HCT116 (cell line): ENCODE results near the gene VPS45. TPM values are rescaled to one million over a fixed set of nuclear protein-coding genes. Genes with fewer than 3 reads are reported as not detected.

Experiments
- ATAC-seq: fragments of 200-7000 bp; cut with Tn5 transposase; 2 replicates; pipeline ENCODE4 v1.9.1; 2020; ENCODE audit warnings: mild to moderate bottlenecking, moderate library complexity
- BruUV-seq: library from RNA; stranded (reverse); fragments of 400-500 nt; replicated peaks from 2 replicates; lab custom pipeline; 2021; lab: Mats Ljungman, UMichigan
- CTCF ChIA-PET: fragments of 300-600 bp; sonication (Branson Sonifier 250); formaldehyde crosslinking; loops from one replicate; lab custom pipeline; 2021; ENCODE audit warnings: antibody characterized with exemption; lab: Charles Lee
- POLR2A ChIA-PET: fragments of 300-600, 350-600 bp; sonication (Branson Sonifier 250); formaldehyde crosslinking; loops from one replicate; lab custom pipeline; 2021; ENCODE audit warnings: antibody characterized with exemption; lab: Charles Lee
- RAD21 ChIA-PET, 2 experiments: fragments of 300-600 bp; sonication (Branson Sonifier 250); formaldehyde crosslinking; loops; one replicate each; lab custom pipeline; 2023; ENCODE audit warnings: low total read pairs in 2 of 2; ENCODE audit not compliant: uncharacterized antibody in 2 of 2, unreplicated experiment in 2 of 2, low non-redundant PET in 1 of 2; lab: Charles Lee
- DNase-seq: peaks from one replicate; pipeline ENCODE4 v3.0.0-alpha.2; 2010; ENCODE audit warnings: low read depth, low spot score
- H2AFZ ChIP-seq: fragments of 200-600 bp; shearing (Covaris generic), sonication (generic); 2 replicates; pipeline ENCODE4 v1.6.1; 2017; ENCODE audit warnings: low read depth, mixed run types, mixed read lengths, antibody characterized with exemption, low read length; ENCODE audit not compliant: poor library complexity, severe bottlenecking
- H3K27ac ChIP-seq: 2 replicates; pipeline ENCODE4 v1.5.1; 2012; ENCODE audit warnings: low read depth, low read length
- H3K27me3 ChIP-seq: fragments of 200-600 bp; sonication (generic); 2 replicates; pipeline ENCODE4 v1.6.1; 2016; ENCODE audit warnings: mixed run types, low read length, mixed read lengths; ENCODE audit not compliant: insufficient read depth
- H3K36me3 ChIP-seq, 2 experiments: fragments of 200-500 bp in 1 of 2; fragments of 200-600 bp in 1 of 2; sonication (Bioruptor generic) in 1 of 2; sonication (generic) in 1 of 2; 2 replicates each; pipeline versions ENCODE4 v1.5.1 to v1.6.1; 2014 to 2016; ENCODE audit warnings: low read length in 2 of 2, inconsistent platforms in 1 of 2, mixed read lengths in 1 of 2, mixed run types in 1 of 2; ENCODE audit not compliant: insufficient read depth in 2 of 2, control insufficient read depth in 1 of 2
- H3K4me1 ChIP-seq, 2 experiments: fragments of 200-600 bp in 1 of 2; sonication (generic) in 1 of 2; 2 replicates each; pipeline versions ENCODE4 v1.5.1 to v1.6.1; 2012 to 2017; ENCODE audit warnings: low read length in 2 of 2, inconsistent platforms in 1 of 2, mild to moderate bottlenecking in 1 of 2, mixed read lengths in 1 of 2, mixed run types in 1 of 2, moderate library complexity in 1 of 2; ENCODE audit not compliant: insufficient read depth in 2 of 2, control insufficient read depth in 1 of 2
- H3K4me2 ChIP-seq: fragments of 200-600 bp; sonication (generic); 2 replicates; pipeline ENCODE4 v1.6.1; 2017; ENCODE audit warnings: mixed run types, low read length, mixed read lengths
- H3K4me3 ChIP-seq, 2 experiments: fragments of 200-600 bp in 1 of 2; sonication (generic) in 1 of 2; replicated peaks in 1 of 2; 2 replicates each; pipeline ENCODE4 v1.5.1; 2011 to 2016; ENCODE audit warnings: low read length in 2 of 2, control low read depth in 1 of 2, low read depth in 1 of 2, mild to moderate bottlenecking in 1 of 2, mixed read lengths in 1 of 2, mixed run types in 1 of 2
- H3K79me2 ChIP-seq: fragments of 200-600 bp; sonication (generic); 2 replicates; pipeline ENCODE4 v1.6.1; 2017; ENCODE audit warnings: mild to moderate bottlenecking, mixed run types, low read length, moderate library complexity, mixed read lengths; ENCODE audit not compliant: insufficient read depth
- H3K9ac ChIP-seq: fragments of 200-600 bp; sonication (generic); 2 replicates; pipeline ENCODE4 v1.6.1; 2016; ENCODE audit warnings: low read length, mixed read lengths
- H3K9me2 ChIP-seq: fragments of 200-600 bp; sonication (generic), shearing (Covaris generic); 2 replicates; pipeline ENCODE4 v1.6.1; 2017; ENCODE audit warnings: mixed run types, mild to moderate bottlenecking, moderate library complexity; ENCODE audit not compliant: insufficient read depth
- H3K9me3 ChIP-seq, 2 experiments: fragments of 200-500 bp in 1 of 2; fragments of 200-600 bp in 1 of 2; sonication (Bioruptor generic) in 1 of 2; sonication (generic) in 1 of 2; 2 replicates each; pipeline ENCODE4 v1.6.1; 2014 to 2017; ENCODE audit warnings: low read length in 2 of 2, mixed read lengths in 2 of 2, inconsistent platforms in 1 of 2, low read depth in 1 of 2, mild to moderate bottlenecking in 1 of 2, mixed run types in 1 of 2, moderate library complexity in 1 of 2; ENCODE audit not compliant: control insufficient read depth in 1 of 2, insufficient read depth in 1 of 2
- H4K20me1 ChIP-seq: fragments of 200-600 bp; sonication (generic), shearing (Covaris generic); 2 replicates; pipeline ENCODE4 v1.6.1; 2017; ENCODE audit warnings: mixed run types, mild to moderate bottlenecking, moderate library complexity; ENCODE audit not compliant: insufficient read depth
- ELF1 ChIP-seq: IDR thresholded peaks from 2 replicates; pipeline ENCODE4 v1.6.1; 2012; ENCODE audit warnings: low read depth, borderline replicate concordance
- JUND ChIP-seq: IDR thresholded peaks from 2 replicates; pipeline ENCODE4 v1.6.1; 2012
- MAX ChIP-seq: IDR thresholded peaks from 2 replicates; pipeline ENCODE4 v1.6.1; 2012
- POLR2AphosphoS5 ChIP-seq: IDR thresholded peaks from 2 replicates; pipeline ENCODE4 v1.6.1; 2011; ENCODE audit warnings: mild to moderate bottlenecking, low read depth, low read length, moderate library complexity
- RAD21 ChIP-seq: IDR thresholded peaks from 2 replicates; pipeline ENCODE4 v1.6.1; 2012; ENCODE audit warnings: low read depth, mild to moderate bottlenecking
- REST ChIP-seq: IDR thresholded peaks from 2 replicates; pipeline ENCODE4 v1.6.1; 2012; ENCODE audit warnings: low read depth
- SIN3A ChIP-seq: IDR thresholded peaks from 2 replicates; pipeline ENCODE4 v1.6.1; 2012; ENCODE audit warnings: low read depth
- SP1 ChIP-seq: IDR thresholded peaks from 2 replicates; pipeline ENCODE4 v1.6.1; 2012; ENCODE audit warnings: low read depth
- ZNF274 ChIP-seq: fragments of 200-500 bp; sonication (Bioruptor generic); IDR thresholded peaks from 2 replicates; pipeline ENCODE4 v1.6.1; 2014; ENCODE audit warnings: mild to moderate bottlenecking, low read depth, low read length, inconsistent platforms
- intact Hi-C: fragments of 100-400 bp; cut with micrococcal nuclease; formaldehyde crosslinking; loops from 2 replicates; pipeline ENCODE4 v1.10.0; 2022
- total RNA-seq: library from RNA; stranded (reverse); gene quantifications from one replicate; pipeline ENCODE4 v1.2.1, GENCODE V29; 2021; ENCODE audit not compliant: unreplicated experiment

Gene VPS45
- total RNA-seq, 1 experiment from 2014 or later: 28.1 TPM

- Histone ChIP-seq H3K27me3 (no peaks in the 10 kb centered on the region), H3K4me1 (peaks cover 2 to 14% of the 10 kb centered on the region in 2 experiments; a peak in 3 of 4 replicates), H3K9me3 (no peaks in the 10 kb centered on the region), H4K20me1 (no peaks in the 10 kb centered on the region), H3K36me3 (peaks cover 0 to 3% of the 10 kb centered on the region in 2 experiments; a peak in 2 of 4 replicates), H3K9ac (no peak overlapping the region), H3K79me2 (no peaks in the 10 kb centered on the region), H3K9me2 (no peaks in the 10 kb centered on the region), H3K4me3 (no peak overlapping the region), H2AFZ (no peak overlapping the region), H3K27ac (no peak overlapping the region)
- RAD21 ChIA-PET: interaction anchor here (0.6 kb wide), 2 partner anchors 81 to 242 kb away, joined by 3 read pairs; no protein-coding TSS in a partner anchor
- DNase-seq: no peak
- no TSS peak for BruUV-seq
- intact Hi-C loops: no loop called here
- TF ChIP-seq SIN3A (no peak), RAD21 (no peak), SP1 (no peak), POLR2AphosphoS5 (no peak), ZNF274 (no peak), ELF1 (no peak), MAX (no peak), JUND (no peak), REST (no peak)
- TF ChIP-seq, all 23 proteins: peak for 0
- CTCF ChIA-PET: no interaction called here
- ATAC-seq: no peak
- POLR2A ChIA-PET: no interaction called here
- H3K4me2 ChIP-seq: no peak overlapping the region
These were observed 88.0 kb downstream of the VPS45 start for GRCh38 chr1:150155413-150156071.
